HG02885 (cell line): ENCODE results near the gene HOXA11.

ENCODE experiments used
- ATAC-seq: cut with Tn5 transposase; IDR thresholded peaks from one replicate; pipeline ENCODE4 v1.9.1; 2021; ENCODE audit warnings: mild to moderate bottlenecking; ENCODE audit not compliant: unreplicated experiment, poor library complexity

Gene HOXA11

GRCh38 chr7:27207348-27207985 lies 22.4 kb upstream of the HOXA11 start:
- ATAC-seq, result no peak

- ATAC-seq, result no peak
Measured at GRCh38 chr7:27205325-27206280, 20.6 kb upstream of the HOXA11 start.

- no peak for ATAC-seq
Measured at GRCh38 chr7:27204851-27205322, 19.9 kb upstream of the HOXA11 start.

GRCh38 chr7:27203964-27204594 lies 19.0 kb upstream of the HOXA11 start:
- ATAC-seq, result no peak

GRCh38 chr7:27203365-27203953 lies 18.4 kb upstream of the HOXA11 start:
- ATAC-seq, result no peak

- no peak for ATAC-seq
Measured at GRCh38 chr7:27202862-27203134, 17.8 kb upstream of the HOXA11 start.

- no peak for ATAC-seq
Measured at GRCh38 chr7:27202018-27202861, 17.2 kb upstream of the HOXA11 start.

- no peak for ATAC-seq
Measured at GRCh38 chr7:27201580-27202017, 16.6 kb upstream of the HOXA11 start.

GRCh38 chr7:27200761-27201579 lies 15.9 kb upstream of the HOXA11 start:
- ATAC-seq, result no peak

GRCh38 chr7:27199849-27200760 lies 15.1 kb upstream of the HOXA11 start, which contains the start of gene HOXA13:
HOXA13 (minus strand) TSS chr7:27200091; CDS start chr7:27200077, 14 bp downstream.
- no peak for ATAC-seq

- no peak for ATAC-seq
Measured at GRCh38 chr7:27198871-27199801, 14.1 kb upstream of the HOXA11 start.

GRCh38 chr7:27198138-27198841 lies 13.3 kb upstream of the HOXA11 start:
- no peak for ATAC-seq

- no peak for ATAC-seq
Measured at GRCh38 chr7:27197137-27198042, 12.4 kb upstream of the HOXA11 start.

- no peak for ATAC-seq
Measured at GRCh38 chr7:27196287-27196767, 11.3 kb upstream of the HOXA11 start.
